ENCODE results near the gene RFC5. TPM values are rescaled to one million over a fixed set of nuclear protein-coding genes. Genes with fewer than 3 reads are reported as not detected.

Gene RFC5
- total and polyA plus RNA-seq, 12 donors, result 5.8 to 28.0 (median 8.6) TPM

- H3K4me3 ChIP-seq, result no peak overlapping the region
- H3K27me3 ChIP-seq, result peaks cover 4% of the 10 kb centered on the region
- 59 to 73% (median 68%) methylated on average over 3 of the region's 3 CpGs for WGBS, 4 donors
- H3K9me3 ChIP-seq (replicated peaks in 1 of 3), result peaks cover 0 to 5% (median 0%) of the 10 kb centered on the region in 3 donors
- no peak for DNase-seq
- no peak overlapping the region for H3K27ac ChIP-seq
- no peaks in the 10 kb centered on the region for H3K4me1 ChIP-seq (replicated peaks in 1 of 2)
- intact Hi-C loops (cut with DNase I), result no loop called here
- TF ChIP-seq POLR2A (IDR thresholded peaks at IDR 0.05), result no peak
- no peak for TF ChIP-seq CTCF (IDR thresholded peaks at IDR 0.05)
- H3K36me3 ChIP-seq (replicated peaks in 1 of 2), result no peaks in the 10 kb centered on the region
Observed at GRCh38 chr12:117975006-117975405, 41.5 kb upstream of the RFC5 start.

GRCh38 chr12:117977373-117977772 lies 39.1 kb upstream of the RFC5 start:
- Histone ChIP-seq H3K36me3 (replicated peaks in 1 of 2) (no peaks in the 10 kb centered on the region), H3K9me3 (replicated peaks in 1 of 3) (no peaks in the 10 kb centered on the region), H3K4me3 (no peak overlapping the region), H3K27me3 (no peaks in the 10 kb centered on the region), H3K4me1 (replicated peaks in 1 of 2) (no peaks in the 10 kb centered on the region), H3K27ac (no peak overlapping the region)
- intact Hi-C loops (cut with DNase I), result no loop called here
- no peak for DNase-seq
- WGBS, 4 donors, result 81 to 93% (median 90%) methylated on average over 1 of the region's 1 CpG
- no peak for TF ChIP-seq CTCF (IDR thresholded peaks at IDR 0.05)
- TF ChIP-seq POLR2A (IDR thresholded peaks at IDR 0.05), result no peak

- WGBS, 4 donors, result 76 to 84% (median 79%) methylated on average over 4 of the region's 4 CpGs
- no peak for TF ChIP-seq POLR2A (IDR thresholded peaks at IDR 0.05)
- TF ChIP-seq CTCF (IDR thresholded peaks at IDR 0.05), result no peak
- no peak for DNase-seq
- Histone ChIP-seq H3K4me1 (replicated peaks in 1 of 2) (no peaks in the 10 kb centered on the region), H3K9me3 (replicated peaks in 1 of 3) (no peaks in the 10 kb centered on the region), H3K27ac (no peak overlapping the region), H3K36me3 (replicated peaks in 1 of 2) (no peaks in the 10 kb centered on the region), H3K4me3 (no peak overlapping the region), H3K27me3 (no peaks in the 10 kb centered on the region)
- intact Hi-C loops (cut with DNase I), result no loop called here
Observed at GRCh38 chr12:117980616-117981015, 35.9 kb upstream of the RFC5 start.

GRCh38 chr12:117981267-117981666 lies 35.2 kb upstream of the RFC5 start:
- Histone ChIP-seq H3K27ac (no peak overlapping the region), H3K36me3 (replicated peaks in 1 of 2) (no peaks in the 10 kb centered on the region), H3K9me3 (replicated peaks in 1 of 3) (no peaks in the 10 kb centered on the region), H3K4me3 (no peak overlapping the region), H3K4me1 (replicated peaks in 1 of 2) (no peaks in the 10 kb centered on the region), H3K27me3 (no peaks in the 10 kb centered on the region)
- intact Hi-C loops (cut with DNase I), result no loop called here
- TF ChIP-seq CTCF (IDR thresholded peaks at IDR 0.05) (no peak), POLR2A (IDR thresholded peaks at IDR 0.05) (no peak)
- 64 to 73% (median 67%) methylated on average over 5 of the region's 5 CpGs for WGBS, 4 donors
- no peak for DNase-seq
